Aorta (tissue), 5 donors: ENCODE measurements around the gene DOLK. TPM values are rescaled to one million over a fixed set of nuclear protein-coding genes. Genes with fewer than 3 reads are reported as not detected.

Experiments used
- ATAC-seq: fragments of 200-7000 bp; cut with Tn5 transposase; one replicate; pipeline ENCODE4 v1.9.1; 2022; ENCODE audit warnings: moderate library complexity; ENCODE audit not compliant: low FRiP score
- DNase-seq, 2 donors: peaks; one replicate each; pipeline ENCODE4 v3.0.0-alpha.2; 2020
- H3K27ac ChIP-seq, 2 donors: one replicate each; pipeline ENCODE4 v1.5.1; 2013; ENCODE audit warnings: low read length in 2 of 2, mild to moderate bottlenecking in 2 of 2, moderate library complexity in 2 of 2, control low read depth in 1 of 2, inconsistent platforms in 1 of 2, low read depth in 1 of 2
- H3K27me3 ChIP-seq, 2 donors: one replicate each; pipeline ENCODE4 v1.6.1; 2013; ENCODE audit warnings: control low read depth in 1 of 2, low read length in 1 of 2, mild to moderate bottlenecking in 1 of 2, moderate library complexity in 1 of 2; ENCODE audit not compliant: insufficient read depth in 2 of 2, control insufficient read depth in 1 of 2
- H3K36me3 ChIP-seq, 2 donors: one replicate each; pipeline ENCODE4 v1.6.1; 2013; ENCODE audit warnings: control low read depth in 1 of 2, low read length in 1 of 2, mild to moderate bottlenecking in 1 of 2; ENCODE audit not compliant: insufficient read depth in 2 of 2, control insufficient read depth in 1 of 2
- H3K4me1 ChIP-seq, 2 donors: one replicate each; pipeline ENCODE4 v1.6.1; 2013; ENCODE audit warnings: low read length in 2 of 2, control low read depth in 1 of 2, mild to moderate bottlenecking in 1 of 2, moderate library complexity in 1 of 2; ENCODE audit not compliant: insufficient read depth in 2 of 2, control insufficient read depth in 1 of 2
- H3K4me3 ChIP-seq, 2 donors: one replicate each; pipeline ENCODE4 v1.5.1; 2013; ENCODE audit warnings: low read length in 2 of 2, control low read depth in 1 of 2, mild to moderate bottlenecking in 1 of 2
- H3K9me3 ChIP-seq: one replicate; pipeline ENCODE4 v1.6.1; 2013; ENCODE audit warnings: mild to moderate bottlenecking, low read length; ENCODE audit not compliant: control insufficient read depth
- WGBS, 2 donors: extraction: QIAGEN DNeasy Blood & Tissue Kit; methylation state at CpG; one replicate each; pipeline ENCODE4 v1.1.7; 2013; 5-methylcytosine and 5-hydroxymethylcytosine counted together
- intact Hi-C, 2 donors: fragments of 100-400 bp; cut with DNase I; formaldehyde crosslinking; loops; one replicate each; pipeline versions ENCODE4 v1.14.2 to v1.15.0; 2022
- polyA plus RNA-seq, 2 donors: library from polyadenylated mRNA; stranded (reverse); fragments of 200-250 nt; gene quantifications; one replicate each; pipeline ENCODE4 v1.2.3, GENCODE V29; 2013
- total RNA-seq, 2 donors: library from RNA; stranded (reverse); fragmentation: NEBNext Ultra II Directional; extraction: Animal tissue kit (Norgen Biotek cat#: 25700); gene quantifications; one replicate each; pipeline ENCODE4 v1.2.1, GENCODE V29; 2021
- donor health status: healthy with polysubstance abuse.
- donor health status: Bipolar disorder and iron deficiency.
- donor health status: DM: no; HTN: no; CAD: no.
- donor health status: DM: no; HTN: no; CAD: no.
- donor health status: DM: yes; HTN: yes; CAD: no.

Gene DOLK
- total and polyA plus RNA-seq, 4 donors, result 4.3 to 10.7 (median 9.5) TPM

DNA sequence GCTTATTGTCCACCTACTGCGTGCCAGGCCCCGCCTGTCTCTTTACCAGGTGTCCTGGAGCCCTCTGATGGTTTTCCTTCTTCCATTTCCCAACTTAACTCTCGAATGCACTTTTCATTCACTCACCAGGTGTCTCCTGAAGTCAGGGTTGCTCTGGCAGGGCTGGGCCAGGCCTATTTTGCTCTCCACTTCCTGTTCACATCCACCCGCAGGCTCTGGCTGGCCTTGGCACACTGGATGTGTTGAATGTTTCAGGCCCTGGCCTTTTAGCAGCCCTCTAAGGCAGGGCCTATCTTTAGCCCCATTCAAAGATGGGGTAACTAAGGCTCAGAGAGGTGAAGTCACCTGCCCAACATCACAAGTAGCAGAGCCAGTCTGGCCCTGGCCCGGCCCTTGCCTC is 49.0 kb downstream of the DOLK start:
- intact Hi-C loops, result no loop called here
- no peaks in the 10 kb centered on the region for H3K9me3 ChIP-seq
- H3K27me3 ChIP-seq, result no peaks in the 10 kb centered on the region
- 81 to 83% methylated on average over 5 of the region's 5 CpGs for WGBS, 2 donors
- DNase-seq, result no peak
- no peaks in the 10 kb centered on the region for H3K4me1 ChIP-seq
- peaks cover 3 to 4% of the 10 kb centered on the region in 2 donors for H3K36me3 ChIP-seq
- ATAC-seq, result no peak
- H3K27ac ChIP-seq, result no peak overlapping the region
- no peak overlapping the region for H3K4me3 ChIP-seq

DNA sequence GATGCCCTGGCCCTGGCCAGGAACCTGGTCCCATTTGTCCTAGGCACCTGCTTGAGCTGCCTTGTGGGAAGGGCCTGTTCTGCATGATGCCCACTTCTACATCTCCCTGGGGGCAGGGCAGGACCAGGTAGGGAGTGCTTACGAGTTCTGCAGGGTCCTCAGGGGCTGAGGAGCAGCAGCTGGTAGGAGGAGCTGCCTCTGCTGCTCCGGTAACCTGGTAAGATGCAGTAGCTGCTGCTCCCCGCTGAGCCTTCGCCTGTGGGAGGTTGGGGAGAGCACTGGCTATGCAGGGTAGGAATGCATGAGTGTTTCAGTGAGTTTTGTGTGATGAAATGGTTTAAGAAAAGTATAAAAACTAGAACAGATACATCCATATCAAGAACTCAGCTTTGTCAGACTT is 51.8 kb downstream of the DOLK start:
- Histone ChIP-seq H3K9me3 (no peaks in the 10 kb centered on the region), H3K4me1 (no peaks in the 10 kb centered on the region), H3K27me3 (no peaks in the 10 kb centered on the region), H3K36me3 (peaks cover 3 to 4% of the 10 kb centered on the region in 2 donors), H3K4me3 (no peak overlapping the region), H3K27ac (no peak overlapping the region)
- WGBS, 2 donors, result 48 to 50% methylated on average over 4 of the region's 4 CpGs
- DNase-seq, result no peak
- intact Hi-C loops, result no loop called here
- ATAC-seq, result no peak

Other genes with a start within 250 kb of the DOLK start
- 10 to 100 TPM in 1 of 2 donors, 1 to 10 TPM in 1; 7.1 to 11.1 TPM for gene PKN3, start 245.1 kb downstream of the DOLK start, total RNA-seq
- gene PKN3, start 245.1 kb downstream of the DOLK start, polyA plus RNA-seq, result 1 to 10 TPM; 1.3 to 2.5 TPM
- gene ZDHHC12, start 223.5 kb downstream of the DOLK start, total RNA-seq, result 10 to 100 TPM; 11.2 to 13.1 TPM
- gene ZDHHC12, start 223.5 kb downstream of the DOLK start, polyA plus RNA-seq, result 10 to 100 TPM; 21.3 to 30.9 TPM
- 10 to 100 TPM; 29.6 to 42.9 TPM for gene ZER1, start 175.7 kb downstream of the DOLK start, total RNA-seq
- 10 to 100 TPM; 14.5 to 39.6 TPM for gene ZER1, start 175.7 kb downstream of the DOLK start, polyA plus RNA-seq
- gene TBC1D13, start 160.3 kb downstream of the DOLK start, total RNA-seq, result 10 to 100 TPM; 23.6 to 27.7 TPM
- 10 to 100 TPM in 1 of 2 donors, 1 to 10 TPM in 1; 9.0 to 21.5 TPM for gene TBC1D13, start 160.3 kb downstream of the DOLK start, polyA plus RNA-seq
- 10 to 100 TPM; 11.0 to 14.1 TPM for gene ENDOG, start 129.1 kb downstream of the DOLK start, total RNA-seq
- 10 to 100 TPM in 1 of 2 donors, 1 to 10 TPM in 1; 9.1 to 15.9 TPM for gene ENDOG, start 129.1 kb downstream of the DOLK start, polyA plus RNA-seq
- 10 to 100 TPM; 28.6 to 32.8 TPM for gene SPOUT1, start 117.8 kb downstream of the DOLK start, total RNA-seq
- gene SPOUT1, start 117.8 kb downstream of the DOLK start, polyA plus RNA-seq, result 10 to 100 TPM; 14.3 to 40.9 TPM
- gene KYAT1, start 65.7 kb downstream of the DOLK start, total RNA-seq, result 1 to 10 TPM; 7.5 to 9.5 TPM
- gene KYAT1, start 65.7 kb downstream of the DOLK start, polyA plus RNA-seq, result 10 to 100 TPM in 1 of 2 donors, 1 to 10 TPM in 1; 4.5 to 11.4 TPM
- gene LRRC8A, start 65.5 kb downstream of the DOLK start, total RNA-seq, result 100 to 1,000 TPM in 1 of 2 donors, 10 to 100 TPM in 1; 63.8 to 100 TPM
- gene LRRC8A, start 65.5 kb downstream of the DOLK start, polyA plus RNA-seq, result 10 to 100 TPM; 14.3 to 41.3 TPM
- 10 to 100 TPM; 20.5 to 33.0 TPM for gene PHYHD1, start 26.6 kb downstream of the DOLK start, total RNA-seq
- 10 to 100 TPM; 16.7 to 68.9 TPM for gene PHYHD1, start 26.6 kb downstream of the DOLK start, polyA plus RNA-seq
- 10 to 100 TPM; 37.1 to 44.5 TPM for gene NUP188, start 96 bp upstream of the DOLK start, total RNA-seq
- gene NUP188, start 96 bp upstream of the DOLK start, polyA plus RNA-seq, result 10 to 100 TPM in 1 of 2 donors, 1 to 10 TPM in 1; 4.9 to 14.4 TPM
- 100 to 1,000 TPM in 1 of 2 donors, 10 to 100 TPM in 1; 64.9 to 107 TPM for gene SH3GLB2, start 80.7 kb upstream of the DOLK start, total RNA-seq
- 100 to 1,000 TPM in 1 of 2 donors, 10 to 100 TPM in 1; 34.4 to 232 TPM for gene SH3GLB2, start 80.7 kb upstream of the DOLK start, polyA plus RNA-seq
- gene MIGA2, start 89.0 kb upstream of the DOLK start, total RNA-seq, result 10 to 100 TPM; 21.8 to 28.3 TPM
- gene MIGA2, start 89.0 kb upstream of the DOLK start, polyA plus RNA-seq, result 10 to 100 TPM in 1 of 2 donors, 1 to 10 TPM in 1; 8.5 to 32.3 TPM
- gene DOLPP1, start 133.5 kb upstream of the DOLK start, total RNA-seq, result 1 to 10 TPM; 4.0 to 5.1 TPM
- 1 to 10 TPM; 2.1 to 4.9 TPM for gene DOLPP1, start 133.5 kb upstream of the DOLK start, polyA plus RNA-seq
- gene CRAT, start 163.2 kb upstream of the DOLK start, total RNA-seq, result 10 to 100 TPM; 42.0 to 48.4 TPM
- 10 to 100 TPM; 26.8 to 51.1 TPM for gene CRAT, start 163.2 kb upstream of the DOLK start, polyA plus RNA-seq
- gene PTPA, start 163.8 kb upstream of the DOLK start, total RNA-seq, result 100 to 1,000 TPM in 1 of 2 donors, 10 to 100 TPM in 1; 80.3 to 156 TPM
- 10 to 100 TPM; 60.6 to 73.2 TPM for gene PTPA, start 163.8 kb upstream of the DOLK start, polyA plus RNA-seq
- 10 to 100 TPM; 28.3 to 66.9 TPM for gene IER5L, start 230.7 kb upstream of the DOLK start, total RNA-seq
- gene IER5L, start 230.7 kb upstream of the DOLK start, polyA plus RNA-seq, result 10 to 100 TPM in 1 of 2 donors, 1 to 10 TPM in 1; 8.8 to 37.2 TPM